SK-N-SH treated with all-trans-retinoic acid at 6 μM for 48 hours (cell line): Measurements from ENCODE around the gene CD4.

Experiments
- ATAC-seq: fragments of 200-7000 bp; cut with Tn5 transposase; 3 replicates; pipeline ENCODE4 v1.9.1; 2020; ENCODE audit warnings: mild to moderate bottlenecking, moderate library complexity
- CREB5 ChIP-seq: fragments of 250-450 bp; sonication (Bioruptor Pico); IDR thresholded peaks from 2 replicates; pipeline ENCODE4 v1.5.1; 2020; ENCODE audit warnings: low read depth, mild to moderate bottlenecking, moderate library complexity
- CSDC2 ChIP-seq: fragments of 250-450 bp; sonication (Bioruptor Pico); IDR thresholded peaks from 2 replicates; pipeline ENCODE4 v1.5.0; 2020; ENCODE audit warnings: mild to moderate bottlenecking, moderate library complexity
- CSRNP3 ChIP-seq: fragments of 250-450 bp; sonication (Bioruptor Pico); IDR thresholded peaks from 2 replicates; pipeline ENCODE4 v1.5.1; 2021; ENCODE audit warnings: mild to moderate bottlenecking, moderate library complexity
- ESRRG ChIP-seq: fragments of 250-450 bp; sonication (Bioruptor Pico); IDR thresholded peaks from 2 replicates; pipeline ENCODE4 v1.6.1; 2021; ENCODE audit warnings: mild to moderate bottlenecking
- GLIS3 ChIP-seq: fragments of 250-450 bp; sonication (Bioruptor Pico); IDR thresholded peaks from 2 replicates; pipeline ENCODE4 v1.5.0; 2020; ENCODE audit warnings: mild to moderate bottlenecking, moderate library complexity
- OSR1 ChIP-seq: fragments of 250-450 bp; sonication (Bioruptor Pico); IDR thresholded peaks from 2 replicates; pipeline ENCODE4 v1.8.0; 2022; ENCODE audit warnings: moderate library complexity, mild to moderate bottlenecking, inconsistent platforms
- PATZ1 ChIP-seq: fragments of 250-450 bp; sonication (Bioruptor Pico); IDR thresholded peaks from 2 replicates; pipeline ENCODE4 v1.8.0; 2020; ENCODE audit warnings: mild to moderate bottlenecking, moderate library complexity, borderline replicate concordance
- POU6F1 ChIP-seq: fragments of 250-450 bp; sonication (Bioruptor Pico); IDR thresholded peaks from 2 replicates; pipeline ENCODE4 v1.8.0; 2021; ENCODE audit warnings: low read depth, mild to moderate bottlenecking, moderate library complexity, borderline replicate concordance
- PPARA ChIP-seq: fragments of 250-450 bp; sonication (Bioruptor Pico); IDR thresholded peaks from 2 replicates; pipeline ENCODE4 v1.5.0; 2020; ENCODE audit warnings: mild to moderate bottlenecking, borderline replicate concordance
- RARB ChIP-seq: fragments of 250-450 bp; sonication (Bioruptor Pico); IDR thresholded peaks from 2 replicates; pipeline ENCODE4 v1.8.0; 2021; ENCODE audit warnings: mild to moderate bottlenecking, moderate library complexity
- SNAI2 ChIP-seq: fragments of 250-450 bp; sonication (Bioruptor Pico); IDR thresholded peaks from 2 replicates; pipeline ENCODE4 v1.5.0; 2020; ENCODE audit warnings: mild to moderate bottlenecking, moderate library complexity
- TCF4 ChIP-seq: fragments of 250-450 bp; sonication (Bioruptor Pico); IDR thresholded peaks from 2 replicates; pipeline ENCODE4 v1.8.0; 2021; ENCODE audit warnings: mild to moderate bottlenecking, moderate library complexity, borderline replicate concordance
- TSHZ2 ChIP-seq: fragments of 250-450 bp; sonication (Bioruptor Pico); IDR thresholded peaks from 2 replicates; pipeline ENCODE4 v1.5.0; 2020; ENCODE audit warnings: mild to moderate bottlenecking, moderate library complexity
- ZC3H10 ChIP-seq: fragments of 250-450 bp; sonication (Bioruptor Pico); IDR thresholded peaks from 2 replicates; pipeline ENCODE4 v1.5.1; 2021; ENCODE audit warnings: mild to moderate bottlenecking, moderate library complexity
- ZFP30 ChIP-seq: fragments of 450-650 bp; formaldehyde crosslinking; IDR thresholded peaks from 2 replicates; pipeline ENCODE4 v1.5.0; 2022; ENCODE audit warnings: mild to moderate bottlenecking, moderate library complexity
- ZNF8 ChIP-seq: fragments of 450-650 bp; formaldehyde crosslinking; IDR thresholded peaks from 2 replicates; pipeline ENCODE4 v1.5.0; 2020; ENCODE audit warnings: mild to moderate bottlenecking, moderate library complexity

CD4 gene

GRCh38 chr12:6829536-6830220, 40.4 kb downstream of the CD4 start (continued):
- no peak for TF ChIP-seq CREB5 (CRISPR knock-in tag)
- TF ChIP-seq ZNF8 = no peak

GRCh38 chr12:6830286-6830890, 41.1 kb downstream of the CD4 start:
- ATAC-seq = no peak

More at GRCh38 chr12:6830286-6830890, 41.1 kb downstream of the CD4 start:
- TF ChIP-seq ZNF8 (no peak), TCF4 (CRISPR knock-in tag) (no peak), CSRNP3 (CRISPR knock-in tag) (no peak), SNAI2 (CRISPR knock-in tag) (no peak), POU6F1 (CRISPR knock-in tag) (no peak), OSR1 (CRISPR knock-in tag) (no peak), ZFP30 (CRISPR knock-in tag) (no peak), TSHZ2 (CRISPR knock-in tag) (no peak), PPARA (CRISPR knock-in tag) (no peak), CSDC2 (CRISPR knock-in tag) (no peak), PATZ1 (no peak), GLIS3 (CRISPR knock-in tag) (no peak), ZC3H10 (CRISPR knock-in tag) (no peak), ESRRG (CRISPR knock-in tag) (no peak), RARB (CRISPR knock-in tag) (no peak)
- TF ChIP-seq, all 23 proteins: peak for 0
